HG03066 (cell line): ENCODE measurements around the gene AIG1.
A peak's percentile ranks its signal among the peaks of the same experiment; 100 is the strongest.
"Not testable (repeated sequence)": the region's sequence is repeated elsewhere in the genome, so short reads cannot be mapped to it uniquely, and the experiment has no call there.

ENCODE experiments used
- ATAC-seq: cut with Tn5 transposase; IDR thresholded peaks from one replicate; pipeline ENCODE4 v1.9.1; 2021; ENCODE audit warnings: low read depth; ENCODE audit not compliant: unreplicated experiment

The AIG1 gene

DNA sequence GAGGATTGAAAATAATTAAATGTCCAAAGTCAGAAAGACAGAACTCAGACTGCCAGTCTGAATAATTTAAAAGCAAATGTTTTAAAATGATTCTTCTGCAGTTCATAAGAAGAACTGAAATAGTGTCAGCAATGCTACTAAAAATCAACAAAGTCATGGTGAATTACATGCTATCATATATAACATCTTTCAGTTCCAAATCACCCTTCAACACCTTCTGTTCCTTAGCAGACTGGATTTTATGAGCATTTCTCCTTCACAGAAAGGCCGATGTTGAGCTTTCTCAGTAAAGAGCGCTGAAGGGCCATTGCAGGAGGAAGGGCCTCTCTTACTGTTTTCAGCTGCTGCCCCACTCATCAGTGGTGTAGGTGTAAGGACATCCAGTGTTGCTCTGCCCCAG lies 63.3 kb downstream of the AIG1 start:
- no peak for ATAC-seq

DNA sequence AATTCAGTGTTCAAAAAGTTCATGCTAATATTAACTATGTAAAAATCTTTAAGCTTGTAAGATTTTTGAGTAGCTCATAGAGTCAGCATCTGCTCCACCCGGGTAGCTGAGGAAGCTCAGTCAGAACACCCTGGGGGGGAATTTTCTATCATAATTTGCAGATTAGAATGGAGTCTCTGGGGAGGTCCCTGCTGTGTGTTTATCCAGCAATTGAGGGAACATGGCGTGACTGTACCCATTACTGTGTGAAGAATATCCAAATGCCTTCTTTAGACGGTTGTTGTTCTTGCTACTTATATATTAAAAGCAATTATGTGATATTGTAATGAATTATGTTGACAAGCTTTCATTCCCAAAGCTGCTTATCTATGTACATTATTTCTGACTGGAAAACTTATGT lies 64.8 kb downstream of the AIG1 start:
- no peak for ATAC-seq

DNA sequence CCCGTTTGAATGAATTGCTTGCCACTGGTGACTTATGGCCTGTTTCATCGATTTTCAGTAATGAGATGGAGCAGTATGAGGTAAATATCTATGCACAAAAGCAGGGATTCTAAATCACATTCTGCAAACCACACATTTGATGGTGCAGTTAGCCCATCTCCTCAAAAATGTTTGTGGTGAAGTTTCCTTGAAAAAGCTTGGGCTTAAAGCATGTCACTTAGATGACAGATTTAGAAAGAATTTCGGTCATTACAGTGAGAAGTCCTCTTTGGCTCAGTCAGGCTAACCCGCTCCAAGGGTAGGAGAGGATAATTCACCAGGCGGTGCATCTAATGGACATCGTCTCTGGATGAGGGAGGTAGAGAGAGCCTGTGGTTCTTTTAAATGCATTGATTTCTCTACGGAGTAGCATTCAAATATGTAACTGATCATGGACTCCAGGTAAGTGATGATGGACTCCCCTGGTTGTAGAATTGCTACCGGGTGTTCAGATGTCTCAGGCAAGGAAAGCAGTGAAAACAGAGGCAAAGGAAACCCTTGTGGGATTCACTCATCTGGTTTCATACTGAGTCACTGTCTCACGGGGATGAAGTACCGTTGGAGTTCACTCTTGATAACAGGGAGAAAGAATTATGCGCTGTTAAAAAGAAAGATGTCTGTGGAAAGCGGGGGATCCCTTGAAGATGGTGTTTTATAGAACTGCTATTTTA lies 65.3 kb downstream of the AIG1 start:
- ATAC-seq = no peak

DNA sequence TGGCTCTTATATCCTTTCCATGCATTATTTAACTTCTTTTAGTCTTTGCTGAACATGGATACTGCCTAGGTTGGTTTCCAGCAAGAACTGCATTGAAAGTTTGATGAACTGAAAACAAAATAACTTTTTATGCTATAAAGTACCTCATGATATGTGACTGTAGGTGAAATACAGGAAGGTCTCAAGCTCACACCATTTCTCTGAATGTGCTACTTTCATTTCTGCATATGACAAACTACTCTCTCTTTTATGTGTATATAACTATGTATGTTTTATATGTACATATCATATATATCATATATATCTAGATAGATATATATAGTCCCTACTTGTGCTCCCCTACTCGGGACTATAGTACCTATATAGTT lies 65.9 kb downstream of the AIG1 start:
- ATAC-seq = no peak

DNA sequence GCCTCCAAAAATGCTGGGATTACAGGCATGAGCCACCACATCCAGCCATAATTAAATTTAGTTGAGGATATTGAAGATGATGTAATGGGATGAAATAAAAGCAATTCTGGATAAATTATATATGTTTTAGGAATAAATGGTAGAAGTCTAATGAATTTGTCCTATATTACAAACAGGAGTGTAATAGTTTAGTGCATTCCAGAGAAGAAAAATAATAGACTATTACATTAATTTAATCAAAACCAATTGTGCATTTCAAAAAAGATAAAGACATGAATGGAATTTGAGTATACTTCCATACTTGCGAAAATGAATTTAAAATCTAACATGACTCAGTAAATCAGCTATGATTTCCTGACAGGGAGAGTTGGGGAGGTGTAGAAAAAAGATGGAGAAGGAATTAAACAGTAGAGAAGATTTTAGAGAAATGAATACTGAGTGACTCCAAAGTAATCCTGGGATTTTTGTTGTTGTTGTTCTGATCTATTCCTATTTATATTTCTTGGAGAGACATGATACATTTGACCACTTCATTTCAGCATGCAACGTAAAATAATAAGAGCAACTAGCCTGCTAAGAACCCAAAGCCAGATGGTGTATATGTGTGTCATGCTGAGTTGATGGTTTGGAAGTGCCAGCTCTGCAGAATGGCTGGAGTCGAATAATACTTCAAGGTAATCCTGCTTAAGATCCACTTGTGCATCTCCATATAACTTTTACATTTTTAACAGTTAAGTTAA lies 67.4 kb downstream of the AIG1 start:
- no peak for ATAC-seq

DNA sequence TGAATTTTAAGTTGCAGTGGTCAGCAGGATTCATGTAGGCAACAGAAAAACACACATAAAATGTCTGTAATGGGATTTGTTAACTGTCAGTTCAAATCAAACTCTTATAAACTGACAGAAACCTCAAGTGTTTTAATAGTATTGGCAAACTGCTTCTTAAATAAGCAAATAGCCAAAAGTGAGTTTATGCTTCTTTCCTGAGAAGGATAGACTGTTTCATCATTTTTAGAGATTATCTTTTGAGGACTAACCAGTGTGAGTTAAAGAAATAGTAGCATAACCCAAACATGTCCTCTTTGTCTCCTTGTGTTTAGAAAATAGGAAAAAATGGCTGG lies 68.0 kb downstream of the AIG1 start:
- no peak for ATAC-seq

DNA sequence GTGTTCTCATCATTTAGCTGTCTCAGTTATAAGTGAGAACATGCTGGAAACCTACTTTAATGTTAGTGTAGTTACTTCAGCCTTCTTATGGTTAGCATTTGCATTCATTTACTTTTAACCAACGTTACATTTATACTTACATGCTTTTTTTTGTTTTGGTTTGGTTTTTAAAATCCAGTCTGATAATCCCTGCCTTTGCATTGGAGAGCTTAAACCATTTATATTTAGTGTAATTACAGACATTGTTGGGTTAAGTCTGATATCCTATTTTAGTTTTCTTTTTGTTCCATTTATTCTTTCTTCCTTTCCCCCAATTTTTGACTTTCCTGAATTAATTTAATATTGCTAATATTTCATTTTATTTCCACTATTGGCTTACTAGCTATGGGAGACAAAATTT lies 70.2 kb downstream of the AIG1 start:
- ATAC-seq = no peak

DNA sequence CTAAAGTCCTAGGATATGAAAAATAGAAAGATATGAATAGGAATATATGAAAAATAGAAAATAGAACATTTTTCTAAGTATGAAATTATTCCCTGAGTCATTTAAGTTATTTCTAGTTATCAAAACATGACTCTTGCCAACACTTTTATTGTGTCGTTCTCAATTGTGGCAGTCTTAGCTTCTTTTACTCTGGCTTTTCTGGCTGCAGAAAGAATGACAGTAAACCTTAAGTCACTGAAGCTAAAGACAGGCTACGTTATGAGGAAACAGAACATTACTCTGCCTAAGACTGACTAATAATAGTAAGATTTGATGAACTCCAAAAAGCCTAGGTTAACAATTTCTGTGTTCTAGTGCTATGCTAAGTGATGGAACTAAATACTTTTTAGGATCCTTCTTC lies 74.6 kb downstream of the AIG1 start:
- no peak for ATAC-seq

DNA sequence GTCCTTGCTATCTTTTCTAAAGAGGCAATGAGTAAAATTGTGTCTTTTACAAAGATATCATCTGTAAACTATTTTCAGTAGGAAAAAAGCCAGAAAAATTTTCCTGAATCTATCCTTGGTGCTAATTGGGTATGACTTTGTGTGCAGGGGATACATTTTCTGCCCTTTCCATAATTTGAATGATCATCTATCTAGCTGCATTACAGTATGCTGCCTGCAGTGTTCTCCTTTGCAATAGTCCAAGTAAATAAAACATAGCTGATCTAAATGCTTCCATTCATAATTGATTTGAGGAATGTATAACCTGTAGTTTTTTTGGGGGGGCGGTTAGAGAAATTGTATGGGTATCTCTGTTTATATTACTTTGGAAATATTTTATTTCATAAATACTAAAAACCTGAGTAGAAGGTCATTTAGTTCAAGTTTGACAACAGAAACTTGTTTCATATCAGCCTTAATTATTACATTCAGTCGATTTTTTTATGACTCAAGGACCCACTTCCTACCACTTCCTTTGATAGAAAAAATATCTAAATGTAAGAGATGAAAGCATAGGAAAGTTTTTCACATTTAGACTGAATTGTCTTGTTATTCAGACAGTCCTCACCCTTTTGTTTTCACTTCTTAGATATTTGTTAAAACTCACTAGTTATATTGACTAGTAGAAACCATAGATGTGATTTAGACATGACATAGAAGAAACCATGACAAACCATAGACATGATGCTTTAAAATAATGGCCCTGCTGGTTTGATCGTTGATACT lies 75.3 kb downstream of the AIG1 start:
- ATAC-seq = no peak

DNA sequence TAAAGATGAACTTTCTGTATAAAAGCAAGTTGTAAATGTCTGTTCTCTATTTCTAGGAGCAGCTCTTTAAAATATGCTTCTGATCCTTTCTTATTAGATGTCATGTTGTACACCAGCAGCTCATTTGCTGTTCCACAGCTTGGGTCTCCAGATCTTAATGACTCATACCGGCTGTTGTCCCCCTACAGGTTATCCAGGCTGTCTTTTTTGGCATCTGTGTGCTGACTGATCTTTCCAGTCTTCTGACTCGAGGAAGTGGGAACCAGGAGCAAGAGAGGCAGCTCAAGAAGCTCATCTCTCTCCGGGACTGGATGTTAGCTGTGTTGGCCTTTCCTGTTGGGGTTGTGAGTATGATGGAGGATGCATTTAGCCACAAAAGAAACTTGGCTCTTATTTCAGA lies 76.0 kb downstream of the AIG1 start:
- no peak for ATAC-seq

DNA sequence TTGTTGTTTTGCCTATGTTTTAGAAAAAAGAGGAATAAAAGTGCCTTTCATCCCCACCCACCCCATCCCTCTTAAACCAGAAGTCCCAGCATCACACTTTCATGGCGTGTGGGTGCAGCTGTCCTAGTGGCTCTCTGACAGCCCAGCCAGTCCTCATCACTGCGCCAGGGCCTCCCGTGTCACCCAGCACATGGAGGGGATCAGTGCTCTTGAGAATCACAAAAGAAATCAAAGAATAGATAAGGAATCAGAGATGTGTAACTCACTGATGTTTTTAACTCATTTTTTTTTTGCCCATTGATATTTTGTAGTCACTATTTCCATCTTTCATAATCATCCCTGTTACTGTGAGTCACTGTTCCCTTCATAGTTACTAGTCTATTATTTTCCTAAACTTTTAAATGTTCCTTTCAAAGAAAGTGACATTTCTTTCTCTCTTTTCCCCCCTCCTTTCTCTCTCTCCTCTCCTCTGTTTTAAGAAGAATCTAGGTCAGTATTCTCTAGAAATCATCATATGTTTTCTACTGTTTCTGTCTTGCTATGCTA lies 78.6 kb downstream of the AIG1 start:
- ATAC-seq = no peak

DNA sequence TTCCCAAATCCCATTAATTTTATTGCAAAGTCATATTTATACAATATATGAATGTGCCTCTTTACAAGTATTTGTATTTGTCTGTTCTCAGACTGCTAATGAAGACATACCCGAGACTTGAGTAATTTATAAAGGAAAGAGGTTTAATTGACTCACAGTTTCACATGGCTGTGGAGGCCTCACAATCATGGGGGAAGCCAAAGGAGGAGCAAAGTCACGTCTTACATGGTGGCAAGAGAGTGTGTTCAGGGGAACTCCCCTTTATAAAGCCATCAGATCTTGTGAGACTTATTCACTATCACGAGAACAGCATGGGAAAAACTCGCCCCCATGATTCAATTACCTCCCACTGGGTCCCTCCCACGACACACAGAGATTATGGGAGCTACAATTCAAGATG lies 79.2 kb downstream of the AIG1 start:
- ATAC-seq = not testable (repeated sequence)

DNA sequence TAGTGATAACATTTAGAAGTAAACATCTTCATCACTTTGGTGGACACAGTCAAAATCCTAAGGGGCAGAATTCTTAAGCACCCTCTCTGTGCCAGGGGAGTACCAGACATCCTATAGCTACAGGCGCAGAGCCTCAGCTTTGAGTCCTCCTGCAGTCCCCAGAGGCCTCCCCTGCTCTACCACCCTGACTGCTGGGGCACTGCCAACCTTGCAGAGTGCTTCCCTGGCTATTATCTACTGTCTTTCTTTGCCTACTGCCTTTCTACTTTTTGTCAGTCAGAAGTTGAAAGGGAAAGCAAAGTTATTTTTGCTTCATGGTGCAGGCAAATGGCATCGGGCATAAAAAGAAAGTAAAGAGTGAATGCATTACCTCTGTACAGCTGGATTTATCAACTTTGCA lies 80.1 kb downstream of the AIG1 start:
- ATAC-seq = no peak

DNA sequence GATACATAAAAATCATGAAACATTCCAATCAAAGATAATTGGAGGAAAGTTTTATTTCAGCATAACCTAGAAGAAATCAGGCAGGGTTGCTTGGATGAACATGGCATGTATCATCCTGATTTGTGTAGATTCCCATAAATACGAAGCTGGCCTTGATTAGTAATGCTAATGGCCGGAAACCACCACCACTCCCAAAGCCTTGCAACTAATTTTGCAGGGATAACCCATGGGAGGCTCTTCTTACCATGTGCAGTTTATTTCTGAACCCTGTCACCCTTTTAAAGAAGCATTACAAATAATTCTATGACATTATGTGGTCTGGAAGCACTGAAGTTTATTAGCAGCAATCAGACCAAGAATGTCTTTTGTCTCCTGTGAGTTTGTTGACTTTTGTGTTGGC lies 80.8 kb downstream of the AIG1 start:
- ATAC-seq = no peak

DNA sequence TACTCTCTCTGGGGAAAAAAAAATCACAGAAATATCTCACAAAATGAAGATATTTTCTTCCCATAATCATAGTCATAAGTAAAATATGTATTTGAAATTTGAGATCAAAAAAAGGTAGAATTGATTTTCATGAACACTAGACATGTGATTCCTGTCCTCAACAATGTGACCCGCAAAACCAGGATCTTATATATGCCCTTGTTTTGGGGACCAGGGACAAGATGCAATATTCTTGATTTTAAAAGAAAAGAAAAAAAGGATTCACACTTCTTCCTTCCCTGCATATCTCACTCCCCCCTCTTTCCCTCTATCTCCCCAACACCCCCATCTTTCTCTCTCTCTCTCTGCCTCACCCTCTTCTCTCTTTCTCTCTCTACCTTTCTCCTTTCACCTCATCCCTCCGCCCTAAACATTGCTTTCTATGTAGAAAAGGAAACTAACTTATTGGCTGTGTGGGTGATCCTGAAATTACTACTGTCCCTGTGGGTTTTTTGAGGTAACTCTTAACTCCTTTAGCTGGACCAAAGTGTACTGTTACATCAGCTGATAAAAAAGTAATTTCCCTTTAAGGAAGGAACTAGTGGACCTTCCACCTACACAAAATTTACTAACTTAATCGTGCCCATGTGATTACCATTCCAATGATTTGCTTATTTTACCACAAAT lies 85.6 kb downstream of the AIG1 start:
- peak; percentile 63 for ATAC-seq

DNA sequence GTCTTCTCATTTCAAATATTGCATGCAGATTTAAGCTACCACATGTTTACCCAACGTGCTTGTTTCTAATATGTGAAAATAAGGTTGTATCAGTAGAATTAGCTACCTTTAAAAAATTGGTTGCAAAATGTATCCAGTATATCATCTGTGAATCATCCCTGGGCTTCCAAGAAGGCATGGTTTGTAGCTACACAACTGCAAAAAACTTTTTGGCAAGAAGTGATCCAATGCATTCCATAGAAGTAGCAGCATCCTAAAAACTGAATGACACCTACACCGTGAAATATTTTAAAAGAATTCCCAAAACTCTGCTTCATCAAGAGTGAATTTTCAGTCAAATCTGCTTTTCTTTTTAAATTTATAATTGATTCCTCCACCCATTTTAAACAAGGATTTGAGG lies 89.1 kb downstream of the AIG1 start:
- ATAC-seq = no peak

DNA sequence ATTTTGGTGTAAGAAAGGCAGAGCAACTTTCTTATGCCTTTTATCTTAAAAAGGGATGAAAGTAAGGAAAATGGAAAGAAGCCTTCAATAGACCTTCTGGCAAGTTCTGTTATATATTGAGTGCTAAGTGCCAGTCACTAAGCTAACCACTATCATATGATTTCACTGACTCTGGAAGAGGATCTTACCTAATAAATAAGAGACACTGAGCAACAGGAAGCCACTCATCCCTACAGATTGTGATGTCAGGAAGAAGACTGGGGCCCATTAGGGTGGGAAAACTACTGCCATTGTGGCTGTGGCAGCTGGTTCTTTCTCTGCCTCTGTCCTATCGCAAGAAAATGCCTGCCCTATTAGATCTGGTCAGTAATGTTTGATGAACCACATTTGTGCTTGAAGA lies 89.6 kb downstream of the AIG1 start:
- ATAC-seq = no peak

DNA sequence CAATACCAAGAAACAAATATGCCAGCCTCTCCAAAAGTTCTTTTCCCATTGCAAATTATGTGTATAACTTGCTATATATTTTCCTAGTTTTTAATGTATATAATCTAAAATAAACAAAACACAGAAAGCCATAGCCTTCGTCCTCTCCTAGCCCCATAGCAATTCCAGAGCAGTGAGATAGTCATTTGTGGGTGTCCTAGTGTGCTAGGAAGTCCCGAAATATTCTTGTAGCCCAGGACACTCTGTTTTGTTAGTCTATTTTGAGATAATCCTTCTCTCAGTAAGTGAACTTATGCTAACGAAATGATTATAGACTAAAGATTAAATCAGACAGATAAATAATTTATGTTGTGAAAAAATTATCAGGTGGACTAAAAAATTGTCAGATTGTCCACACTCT lies 90.7 kb downstream of the AIG1 start:
- ATAC-seq = no peak

DNA sequence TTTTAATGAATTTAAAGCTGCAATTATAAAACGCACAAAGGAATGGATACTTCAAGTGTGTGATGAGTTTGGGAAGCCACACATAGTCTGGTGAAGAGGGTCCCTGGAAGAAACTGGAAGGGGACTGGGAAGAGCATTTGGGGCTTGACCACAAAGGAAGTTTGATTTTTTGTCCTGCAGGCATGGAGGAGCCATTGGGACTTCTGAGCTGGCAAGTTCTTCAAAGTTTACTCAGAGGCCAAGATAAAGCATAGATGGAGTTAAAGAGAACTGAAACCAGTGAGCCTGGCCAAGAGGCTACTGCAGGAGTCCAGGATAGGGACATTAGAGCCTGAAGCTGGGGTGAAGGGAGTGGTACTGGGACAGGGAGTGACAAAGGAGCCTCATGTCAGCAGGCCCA lies 95.0 kb downstream of the AIG1 start:
- ATAC-seq = no peak

DNA sequence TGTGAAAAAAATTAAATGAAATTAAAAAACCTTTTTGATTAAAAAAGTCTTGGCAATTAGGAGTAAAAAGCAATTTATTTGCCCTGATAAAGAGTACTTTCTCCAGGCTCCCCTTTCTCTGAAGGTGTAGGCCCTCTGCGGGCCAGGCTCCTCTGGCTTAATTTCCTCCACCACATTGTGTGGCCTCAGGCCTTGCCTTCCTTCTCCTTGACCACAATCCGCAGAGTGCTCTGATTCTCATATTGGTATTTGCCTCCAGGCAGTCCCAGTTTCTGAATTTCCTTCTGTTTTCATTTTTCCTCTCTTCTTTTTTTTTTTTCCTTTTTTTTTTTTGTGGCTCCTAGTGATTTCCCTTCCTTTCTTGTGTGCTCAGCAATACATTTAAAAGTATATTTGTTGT lies 96.4 kb downstream of the AIG1 start:
- no peak for ATAC-seq

DNA sequence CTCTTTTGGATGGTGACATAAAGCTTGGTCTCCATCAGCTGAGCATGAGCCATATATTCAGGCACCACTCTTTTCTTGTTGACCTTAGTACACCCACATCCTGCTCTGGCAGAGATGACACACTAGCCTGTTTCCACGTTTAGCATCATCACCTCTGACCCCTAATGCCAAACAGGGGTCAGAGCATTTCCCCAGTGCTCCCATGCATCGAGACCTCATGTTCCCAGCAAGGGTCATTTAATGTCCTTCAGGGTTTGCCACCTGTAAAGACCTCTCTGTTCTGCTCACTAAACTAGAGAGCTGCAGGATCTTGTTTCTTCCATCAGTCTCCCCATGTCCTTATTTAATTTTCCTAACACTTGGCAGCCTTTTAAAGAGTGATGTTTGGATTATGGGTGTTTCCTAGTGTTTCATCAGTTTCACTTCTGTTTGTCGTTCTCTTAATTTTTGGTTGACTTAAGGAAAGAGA lies 97.5 kb downstream of the AIG1 start:
- no peak for ATAC-seq
